GM21515 (cell line): ENCODE measurements around the gene MCM9.

Experiments used
- ATAC-seq: cut with Tn5 transposase; IDR thresholded peaks from one replicate; pipeline ENCODE4 v1.9.1; 2021; ENCODE audit not compliant: unreplicated experiment

The MCM9 gene

DNA sequence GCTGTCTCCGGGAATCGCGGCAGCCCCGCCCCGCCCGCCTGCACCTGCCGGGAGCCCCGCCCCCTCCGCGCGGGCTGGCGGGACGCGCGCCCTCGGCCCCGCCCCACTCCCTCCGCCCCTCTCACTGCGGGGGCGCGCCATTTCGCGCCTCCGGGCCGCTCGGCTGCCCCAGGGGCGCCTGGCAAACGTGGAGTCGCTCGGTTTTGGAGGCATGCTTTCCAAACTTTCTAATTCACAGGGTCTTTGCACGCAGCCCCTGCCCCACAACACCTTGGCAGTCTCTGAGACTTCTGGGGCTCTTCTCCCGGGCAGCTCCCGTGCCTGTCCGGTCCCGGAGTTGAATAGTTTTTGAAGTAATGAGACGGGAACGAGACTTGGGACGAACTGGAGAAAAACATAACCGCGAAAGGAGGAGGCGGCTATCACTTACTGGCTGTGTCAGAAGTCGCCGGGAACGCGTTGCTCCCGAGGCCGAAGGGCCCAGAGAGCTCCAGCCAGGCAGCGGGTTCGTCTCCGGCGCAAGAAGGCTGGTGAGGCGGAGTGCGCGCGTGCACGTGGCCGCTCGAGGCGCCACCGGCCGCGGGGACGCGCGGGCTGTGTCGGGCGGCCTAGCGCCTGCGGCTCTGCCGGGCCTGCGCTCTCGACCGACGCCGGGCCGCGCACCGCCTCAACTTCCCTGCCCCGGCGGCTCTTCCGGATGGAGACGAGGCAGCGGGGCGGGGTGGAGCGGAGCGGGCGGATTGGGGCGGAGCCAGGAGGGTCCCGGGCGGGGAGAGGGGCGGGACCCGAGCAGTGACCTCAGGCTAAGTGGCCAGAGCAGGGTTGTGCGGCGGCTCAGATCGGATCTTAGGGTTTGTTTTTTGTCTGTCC is at the start of gene MCM9:
Gene MCM9, minus strand, starts transcription at position 699 of the 870 bp plus-strand sequence. CDS start 3,436 bp downstream, outside the sequence.
- ATAC-seq, result peak; percentile 94

DNA sequence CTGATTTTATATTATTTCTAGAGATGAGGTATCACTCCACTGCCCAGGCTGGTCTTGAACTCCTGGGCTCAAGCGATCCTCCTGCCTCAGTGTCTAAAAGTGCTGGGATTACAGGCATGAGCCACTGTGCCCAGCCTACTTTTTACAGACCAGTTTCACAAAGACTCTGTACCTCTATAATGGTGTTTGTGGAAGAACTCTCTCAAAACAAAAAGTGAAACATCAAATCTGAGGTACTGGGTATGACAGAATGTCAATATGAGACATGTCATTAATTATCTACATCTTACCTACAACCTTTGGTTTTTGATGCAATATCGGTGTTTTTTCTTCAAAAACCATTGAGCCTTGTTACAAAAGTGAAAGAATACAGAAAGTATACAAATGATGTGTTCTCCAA is 49.4 kb upstream of the MCM9 start:
- peak; percentile 48 for ATAC-seq

- no peak for ATAC-seq
Observed at GRCh38 chr6:118982575-118982911, 47.6 kb upstream of the MCM9 start.

DNA sequence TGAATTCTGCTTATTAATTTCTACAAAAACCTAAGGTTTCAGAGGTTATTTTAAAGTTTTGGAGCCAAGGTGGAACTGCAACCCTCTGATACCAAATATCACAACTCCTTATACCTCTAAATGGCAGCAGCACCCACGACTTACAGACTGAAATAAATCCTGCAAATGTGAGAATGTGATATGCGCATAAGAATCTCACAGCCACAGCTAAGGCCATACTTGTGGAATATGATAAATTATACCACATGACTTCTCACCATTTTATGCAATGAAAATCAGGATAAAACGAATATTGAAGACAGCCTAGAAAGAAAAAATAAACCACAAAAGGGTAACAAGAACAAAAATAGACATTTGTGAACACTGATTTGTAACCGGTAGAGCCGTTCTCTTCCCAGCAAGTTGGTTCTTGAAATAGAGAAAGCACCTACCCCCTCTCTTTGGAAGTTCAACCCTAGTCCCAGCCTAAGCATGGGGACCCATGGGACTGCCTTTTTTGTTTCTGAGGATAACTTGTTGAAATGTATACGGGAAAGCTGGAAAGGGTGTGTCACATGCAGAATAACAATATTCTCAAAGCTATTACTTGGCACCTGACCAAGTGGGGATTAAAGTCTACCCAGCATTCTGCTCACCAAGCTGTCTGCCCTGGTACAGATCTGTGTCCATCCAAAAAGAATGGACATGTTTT is 47.1 kb upstream of the MCM9 start:
- ATAC-seq, result no peak

GRCh38 chr6:118980063-118980462 is 45.1 kb upstream of the MCM9 start:
- no peak for ATAC-seq

DNA sequence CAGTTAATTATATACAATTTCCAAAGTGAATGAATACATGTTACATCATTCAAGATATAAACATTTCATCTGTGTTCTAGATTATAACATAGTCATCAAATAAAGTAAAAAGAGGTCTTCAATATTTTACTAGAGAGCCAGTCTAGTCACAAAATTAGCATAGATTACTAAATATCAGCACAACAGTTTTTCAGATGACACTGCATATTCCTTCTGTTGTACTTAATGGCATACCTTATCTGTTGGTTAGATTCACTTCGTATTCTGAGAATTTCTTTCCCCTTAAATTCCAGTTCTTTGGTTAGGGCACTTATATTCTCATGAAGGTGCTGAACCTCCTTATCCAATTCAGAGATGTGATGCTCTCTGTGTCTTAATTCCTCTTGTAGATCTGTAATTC is 39.8 kb upstream of the MCM9 start:
- no peak for ATAC-seq

DNA sequence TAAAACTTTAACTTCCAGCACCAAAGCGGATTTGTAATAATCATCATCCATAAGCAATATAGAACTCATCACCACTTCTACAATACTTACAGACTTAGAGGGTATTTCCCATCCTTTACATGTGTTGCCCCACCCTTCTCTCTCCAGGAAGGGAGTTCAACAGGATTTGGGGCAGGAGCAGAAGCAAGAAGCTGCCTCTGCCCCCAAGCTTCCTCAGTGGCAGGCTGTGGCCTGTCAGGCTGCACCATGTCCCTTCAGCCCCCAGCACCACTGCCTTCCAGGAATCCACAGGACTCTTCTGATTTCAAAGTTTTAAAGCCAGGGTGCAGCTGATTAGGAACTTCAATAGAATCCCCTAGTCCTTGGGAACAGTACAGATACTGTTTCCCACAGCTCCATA is 36.7 kb upstream of the MCM9 start:
- no peak for ATAC-seq

DNA sequence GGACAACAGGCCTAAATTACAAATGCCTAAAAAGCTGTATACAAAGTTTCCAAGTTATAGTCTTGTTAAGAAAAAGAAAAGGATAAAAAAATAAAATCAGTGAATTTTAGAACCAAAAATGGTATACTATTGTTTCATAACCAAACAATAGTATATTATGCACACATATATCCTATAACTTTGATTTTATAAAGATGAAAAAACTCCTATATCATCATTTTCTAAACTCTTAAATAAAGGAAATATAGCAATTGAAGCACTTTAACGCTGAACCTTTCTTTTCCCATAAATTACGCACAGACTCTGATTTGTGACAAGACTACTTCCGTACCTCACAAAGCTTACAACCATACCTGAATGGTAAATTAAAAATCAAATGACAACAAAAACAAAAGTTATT is 35.9 kb upstream of the MCM9 start:
- ATAC-seq, result no peak

DNA sequence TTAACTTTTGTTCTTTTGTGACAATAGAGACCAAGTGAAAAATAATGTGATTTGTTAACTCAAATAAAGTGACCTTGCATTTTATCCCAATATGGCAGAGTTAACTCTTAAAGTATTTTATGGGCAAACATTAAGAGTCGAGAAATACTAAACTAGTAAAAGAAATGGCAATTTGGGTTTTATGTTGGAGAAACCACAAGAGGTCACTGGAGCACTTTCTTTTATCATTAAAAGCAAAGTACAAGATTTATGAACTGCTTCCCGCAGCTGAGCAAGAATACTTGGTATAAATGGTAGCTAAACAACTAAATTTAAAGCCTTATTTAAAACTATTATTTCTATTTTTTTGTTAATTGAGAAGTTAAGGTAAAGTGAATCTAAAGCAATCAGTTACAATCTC is 33.5 kb upstream of the MCM9 start:
- ATAC-seq, result no peak

DNA sequence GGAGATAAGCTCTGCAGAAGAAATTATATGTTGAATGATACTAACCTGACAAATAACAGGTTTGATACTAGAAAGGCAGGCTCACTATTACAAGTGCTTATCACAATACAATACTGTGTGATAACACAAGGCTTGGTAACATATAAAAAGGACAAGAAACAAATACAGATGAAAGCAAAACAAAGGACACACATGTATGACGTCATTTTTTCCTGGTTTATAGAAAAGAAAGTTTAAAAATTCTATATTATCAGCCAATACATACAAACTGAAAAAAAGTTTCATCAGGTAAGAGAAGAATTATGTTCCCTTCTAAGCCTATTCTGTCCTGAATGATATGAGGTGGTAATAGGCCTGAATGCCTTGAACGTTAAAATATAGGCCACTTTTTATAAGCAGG is 32.3 kb upstream of the MCM9 start:
- no peak for ATAC-seq

GRCh38 chr6:118965843-118966370 is 30.9 kb upstream of the MCM9 start:
- no peak for ATAC-seq

- ATAC-seq, result no peak
Observed at GRCh38 chr6:118965371-118965770, 30.4 kb upstream of the MCM9 start.

GRCh38 chr6:118963003-118963402 is 28.0 kb upstream of the MCM9 start:
- no peak for ATAC-seq

DNA sequence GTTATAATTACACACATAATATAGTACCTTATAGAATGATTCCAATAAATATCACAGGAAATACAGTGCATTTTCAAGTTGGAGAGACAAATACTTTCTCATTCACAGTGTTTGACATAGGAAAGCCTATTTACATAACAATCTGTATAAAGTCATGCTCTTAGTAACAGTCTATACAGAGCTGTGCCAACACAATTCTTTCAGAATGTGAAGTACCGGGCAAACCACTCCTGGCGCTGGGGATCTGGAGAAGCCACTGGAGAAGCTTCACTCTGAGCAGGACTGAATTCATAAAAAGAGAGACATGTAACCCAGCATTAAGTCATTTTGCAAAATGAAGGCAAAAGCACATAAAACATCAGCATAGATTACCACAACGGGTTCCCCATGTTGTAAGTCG is 24.9 kb upstream of the MCM9 start:
- no peak for ATAC-seq

DNA sequence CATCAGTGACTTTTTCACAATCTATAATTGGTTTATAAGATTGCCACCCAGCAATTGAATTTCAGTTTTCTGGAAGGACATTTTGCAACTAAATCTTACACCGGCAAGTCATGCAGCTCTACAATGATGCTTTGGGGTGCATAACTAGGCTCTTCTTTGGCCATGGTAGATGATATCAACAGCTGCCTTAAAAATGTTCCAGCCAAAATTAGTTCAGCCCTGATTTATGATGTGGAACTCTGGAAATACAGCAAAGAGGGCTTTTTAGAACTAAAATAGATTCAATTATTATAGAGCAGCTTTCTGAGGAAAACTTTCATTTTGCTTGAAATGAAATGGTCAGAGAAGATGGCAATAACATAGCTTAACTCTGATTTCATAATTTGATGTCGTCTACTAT is 18.4 kb upstream of the MCM9 start:
- ATAC-seq, result no peak

DNA sequence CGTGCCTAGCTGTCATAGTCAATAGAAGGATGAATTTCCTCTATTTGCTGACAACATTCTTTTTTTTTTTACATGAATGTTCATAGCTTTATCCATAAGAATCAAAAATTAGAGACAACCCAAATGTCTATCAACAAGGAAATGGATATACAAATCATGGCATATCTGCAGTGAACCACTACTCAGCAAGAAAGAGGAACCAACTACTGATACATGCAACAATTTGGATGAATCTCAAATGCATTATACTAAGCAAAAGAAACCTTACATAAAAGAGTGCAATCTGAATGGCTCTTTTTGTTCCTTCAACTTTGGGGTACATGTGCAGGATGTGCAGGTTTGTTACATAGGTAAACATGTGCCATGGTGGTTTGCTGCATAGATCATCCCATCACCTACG is 17.7 kb upstream of the MCM9 start:
- ATAC-seq, result no peak

GRCh38 chr6:118945217-118945616 is 10.3 kb upstream of the MCM9 start:
- no peak for ATAC-seq

DNA sequence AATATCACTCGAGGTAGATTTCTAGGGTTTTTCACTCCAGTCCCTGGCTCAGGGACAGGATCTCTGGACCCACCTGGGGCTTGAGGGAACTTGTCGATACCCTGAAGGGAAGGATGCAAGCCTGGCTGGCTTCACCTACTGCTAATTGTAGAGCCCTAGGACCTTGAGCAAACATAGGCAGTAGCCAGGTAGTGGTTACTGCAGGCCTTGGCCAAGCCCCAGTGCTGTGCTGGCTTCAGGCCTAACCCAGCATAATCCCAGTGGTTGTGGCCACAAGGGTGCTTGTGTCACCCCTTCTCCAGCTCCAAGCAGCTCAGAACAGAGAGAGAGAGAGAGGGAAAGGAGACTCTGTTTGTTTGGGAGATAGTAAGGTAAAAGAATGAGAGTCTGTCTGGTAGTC is 5.8 kb upstream of the MCM9 start:
- no peak for ATAC-seq

- no peak for ATAC-seq
Observed at GRCh38 chr6:118939683-118940082, 4.7 kb upstream of the MCM9 start.

DNA sequence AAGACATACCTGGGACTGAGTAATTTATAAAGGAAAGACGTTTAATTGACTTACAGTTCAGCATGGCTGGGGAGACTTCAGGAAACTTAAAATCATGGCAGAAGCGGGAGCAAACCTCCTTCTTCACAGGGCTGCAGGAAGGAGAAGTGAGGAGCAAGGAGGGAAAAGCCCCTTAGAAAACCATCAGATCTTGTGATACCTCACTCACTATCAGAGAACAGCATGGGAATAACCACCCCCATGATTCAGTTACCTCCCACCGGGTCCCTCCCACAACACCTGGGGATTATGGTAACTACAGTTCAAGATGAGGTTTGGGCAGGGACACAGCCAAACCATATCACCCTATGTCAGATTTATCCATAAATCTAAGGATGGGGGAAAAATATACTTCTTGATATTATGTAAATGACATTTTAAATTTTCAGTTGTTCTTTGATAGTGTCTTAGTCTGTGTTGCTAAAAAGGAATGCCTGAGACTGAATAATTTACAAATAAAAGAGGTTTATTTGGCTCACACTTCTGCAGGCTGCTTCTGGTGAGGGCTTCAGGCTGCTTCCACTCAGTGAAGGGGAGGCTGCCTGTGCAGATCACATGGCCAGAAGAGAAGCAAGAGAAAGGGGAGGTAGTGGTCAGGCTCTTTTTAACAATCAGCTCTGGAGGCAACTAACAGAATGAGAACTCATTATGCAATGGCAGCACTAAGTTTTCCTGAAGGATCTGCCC is 1.2 kb upstream of the MCM9 start:
- ATAC-seq, result no peak

DNA sequence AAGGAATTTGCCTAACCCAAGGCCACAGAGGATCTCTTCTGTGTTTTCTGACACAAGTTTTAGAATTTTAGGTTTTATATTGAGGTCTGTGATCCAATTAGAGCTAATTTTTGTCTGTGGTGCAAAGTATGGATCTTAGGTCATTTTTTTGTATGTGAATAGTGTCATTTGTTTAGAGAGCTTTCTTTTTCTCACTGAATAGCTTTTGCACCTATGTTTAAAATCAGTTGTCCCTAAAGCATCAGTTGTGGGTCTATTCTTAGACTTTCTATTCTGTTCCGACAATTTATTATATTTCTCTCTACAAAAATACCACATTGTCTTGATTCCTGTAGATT is 341 bp upstream of the MCM9 start:
- peak; percentile 15 for ATAC-seq
